Fibroblast of the aortic adventitia (primary cell): ENCODE data around the gene FAAP20. TPM values are rescaled to one million over a fixed set of nuclear protein-coding genes. Genes with fewer than 3 reads are reported as not detected.

Source experiments
- DNase-seq: peaks from one replicate; pipeline ENCODE4 v3.0.0-alpha.2; 2010; ENCODE audit warnings: low read depth
- H3K4me3 ChIP-seq: 2 replicates; pipeline ENCODE4 v1.5.1; 2011; ENCODE audit warnings: low read depth, mild to moderate bottlenecking, control low read depth, low read length, moderate library complexity
- total RNA-seq: library from RNA; depleted of rRNA; stranded (reverse); fragments of >200 nt; gene quantifications from 2 replicates; pipeline ENCODE4 v1.2.3, GENCODE V29; 2012; ENCODE audit warnings: low replicate concordance
- TF ChIP-seq, protein P1 (sequence below): IDR thresholded peaks from 2 replicates; pipeline ENCODE4 v1.5.1; 2011; ENCODE audit warnings: mild to moderate bottlenecking, low read length, control low read depth, inconsistent platforms; ENCODE audit not compliant: insufficient read depth

FAAP20 gene
- total RNA-seq, 1 donor: 23.2 TPM

DNA sequence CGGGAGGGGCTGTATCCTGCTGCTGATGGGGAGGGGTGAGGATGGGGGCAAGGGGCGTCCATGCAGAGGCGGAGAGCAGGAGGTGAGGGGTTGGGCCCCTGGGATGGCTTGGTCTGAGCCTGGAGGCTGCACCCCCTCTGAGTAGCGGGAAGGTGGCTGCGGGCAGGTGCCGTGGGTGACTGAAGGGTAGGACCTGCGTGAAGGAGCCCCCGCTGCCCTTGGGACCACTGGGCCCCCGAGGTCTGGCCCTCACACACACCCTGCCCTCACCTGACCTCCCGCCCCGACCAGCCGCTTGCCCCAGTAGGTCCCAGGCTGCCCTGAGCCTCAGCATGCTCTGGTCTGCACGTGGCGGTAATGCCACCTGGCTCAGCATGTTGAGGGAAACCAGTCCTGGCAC, 20.8 kb upstream of the FAAP20 start:
- no peak overlapping the region for H3K4me3 ChIP-seq
- DNase-seq: no peak
- TF ChIP-seq, protein P1, sequence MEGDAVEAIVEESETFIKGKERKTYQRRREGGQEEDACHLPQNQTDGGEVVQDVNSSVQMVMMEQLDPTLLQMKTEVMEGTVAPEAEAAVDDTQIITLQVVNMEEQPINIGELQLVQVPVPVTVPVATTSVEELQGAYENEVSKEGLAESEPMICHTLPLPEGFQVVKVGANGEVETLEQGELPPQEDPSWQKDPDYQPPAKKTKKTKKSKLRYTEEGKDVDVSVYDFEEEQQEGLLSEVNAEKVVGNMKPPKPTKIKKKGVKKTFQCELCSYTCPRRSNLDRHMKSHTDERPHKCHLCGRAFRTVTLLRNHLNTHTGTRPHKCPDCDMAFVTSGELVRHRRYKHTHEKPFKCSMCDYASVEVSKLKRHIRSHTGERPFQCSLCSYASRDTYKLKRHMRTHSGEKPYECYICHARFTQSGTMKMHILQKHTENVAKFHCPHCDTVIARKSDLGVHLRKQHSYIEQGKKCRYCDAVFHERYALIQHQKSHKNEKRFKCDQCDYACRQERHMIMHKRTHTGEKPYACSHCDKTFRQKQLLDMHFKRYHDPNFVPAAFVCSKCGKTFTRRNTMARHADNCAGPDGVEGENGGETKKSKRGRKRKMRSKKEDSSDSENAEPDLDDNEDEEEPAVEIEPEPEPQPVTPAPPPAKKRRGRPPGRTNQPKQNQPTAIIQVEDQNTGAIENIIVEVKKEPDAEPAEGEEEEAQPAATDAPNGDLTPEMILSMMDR: no peak

DNA sequence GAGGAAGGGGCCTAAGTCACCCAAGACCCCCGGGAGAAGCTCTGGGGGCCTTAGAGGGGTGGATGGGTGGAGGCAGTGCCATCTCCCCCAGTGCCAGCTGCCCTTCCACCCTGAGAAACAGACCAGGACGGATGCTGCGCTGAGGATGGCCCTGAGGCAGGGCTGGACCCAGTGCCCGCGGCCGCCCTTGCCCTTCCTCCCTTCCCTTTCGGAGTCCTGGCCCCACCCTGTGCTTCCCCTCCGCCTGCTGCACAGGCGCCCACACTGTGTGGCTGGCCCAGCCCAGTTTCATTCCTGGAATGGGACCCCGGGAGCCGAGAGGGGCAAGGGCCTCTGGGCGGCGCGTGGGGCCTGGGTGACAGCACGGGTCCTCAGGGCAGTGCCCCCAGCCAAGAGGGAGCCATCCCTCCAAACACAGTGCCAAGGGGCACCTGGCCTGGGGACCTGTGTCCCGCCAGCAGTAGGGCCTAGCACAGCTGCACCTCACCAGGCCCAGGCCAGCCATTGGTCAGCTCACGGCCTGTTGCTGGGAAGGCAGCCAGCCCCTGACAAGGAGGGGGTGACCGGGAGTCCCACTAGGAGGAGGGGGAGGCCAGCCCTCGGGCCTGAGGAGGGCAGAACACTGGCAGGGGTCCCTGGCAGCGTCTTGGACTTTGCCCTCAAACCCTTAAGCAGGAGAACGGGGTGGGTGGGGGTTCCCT, 20.1 kb upstream of the FAAP20 start:
- no peak for DNase-seq
- no peak overlapping the region for H3K4me3 ChIP-seq
- TF ChIP-seq, protein P1: no peak

DNA sequence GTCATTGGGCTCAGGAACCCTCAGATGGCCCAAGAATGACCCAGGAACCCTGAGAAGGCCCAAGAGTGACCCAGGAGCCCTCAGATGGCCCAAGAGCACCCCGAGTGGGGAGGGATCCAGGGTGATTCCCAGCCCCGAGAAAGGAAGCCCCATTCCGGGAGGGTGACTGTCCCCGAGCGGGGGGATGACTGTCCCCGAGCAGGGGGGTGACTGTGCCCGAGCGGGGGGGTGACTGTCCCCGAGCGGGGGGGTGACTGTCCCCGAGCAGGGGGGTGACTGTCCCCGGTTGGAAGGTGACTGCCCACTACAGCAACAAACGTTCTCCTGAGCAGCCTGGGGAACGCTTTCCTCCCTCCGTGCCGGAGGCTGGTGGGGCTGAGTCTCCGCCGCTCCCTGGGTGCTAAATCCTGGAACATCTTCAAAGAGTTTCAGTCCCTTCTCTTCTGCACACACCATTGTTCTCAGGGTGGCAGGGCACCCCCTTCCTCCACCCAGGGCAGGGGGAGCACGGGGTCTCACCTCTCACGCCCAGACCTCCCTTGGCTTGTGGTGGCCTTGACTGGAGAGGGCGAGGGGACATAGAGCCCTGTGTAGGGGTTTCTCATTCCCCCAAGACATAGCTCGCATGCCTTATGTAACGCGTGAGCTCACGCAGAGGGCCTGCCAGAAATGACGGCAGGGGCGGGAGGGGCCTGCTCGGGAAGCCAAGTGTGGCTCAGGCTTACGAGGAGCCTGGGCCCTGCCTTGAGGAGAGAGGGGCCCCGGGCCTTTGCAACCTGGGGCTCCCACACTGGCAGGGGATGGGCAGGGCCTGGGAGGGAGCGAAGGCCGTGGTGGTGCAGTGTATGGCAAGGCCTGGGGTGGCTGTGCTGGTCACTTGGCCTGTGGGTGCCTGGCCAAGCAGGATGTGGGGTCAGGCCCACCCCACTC, 19.3 kb upstream of the FAAP20 start:
- TF ChIP-seq, protein P1: no peak
- DNase-seq: peak; percentile 93
- peak overlapping the region; percentile 51 for H3K4me3 ChIP-seq

DNA sequence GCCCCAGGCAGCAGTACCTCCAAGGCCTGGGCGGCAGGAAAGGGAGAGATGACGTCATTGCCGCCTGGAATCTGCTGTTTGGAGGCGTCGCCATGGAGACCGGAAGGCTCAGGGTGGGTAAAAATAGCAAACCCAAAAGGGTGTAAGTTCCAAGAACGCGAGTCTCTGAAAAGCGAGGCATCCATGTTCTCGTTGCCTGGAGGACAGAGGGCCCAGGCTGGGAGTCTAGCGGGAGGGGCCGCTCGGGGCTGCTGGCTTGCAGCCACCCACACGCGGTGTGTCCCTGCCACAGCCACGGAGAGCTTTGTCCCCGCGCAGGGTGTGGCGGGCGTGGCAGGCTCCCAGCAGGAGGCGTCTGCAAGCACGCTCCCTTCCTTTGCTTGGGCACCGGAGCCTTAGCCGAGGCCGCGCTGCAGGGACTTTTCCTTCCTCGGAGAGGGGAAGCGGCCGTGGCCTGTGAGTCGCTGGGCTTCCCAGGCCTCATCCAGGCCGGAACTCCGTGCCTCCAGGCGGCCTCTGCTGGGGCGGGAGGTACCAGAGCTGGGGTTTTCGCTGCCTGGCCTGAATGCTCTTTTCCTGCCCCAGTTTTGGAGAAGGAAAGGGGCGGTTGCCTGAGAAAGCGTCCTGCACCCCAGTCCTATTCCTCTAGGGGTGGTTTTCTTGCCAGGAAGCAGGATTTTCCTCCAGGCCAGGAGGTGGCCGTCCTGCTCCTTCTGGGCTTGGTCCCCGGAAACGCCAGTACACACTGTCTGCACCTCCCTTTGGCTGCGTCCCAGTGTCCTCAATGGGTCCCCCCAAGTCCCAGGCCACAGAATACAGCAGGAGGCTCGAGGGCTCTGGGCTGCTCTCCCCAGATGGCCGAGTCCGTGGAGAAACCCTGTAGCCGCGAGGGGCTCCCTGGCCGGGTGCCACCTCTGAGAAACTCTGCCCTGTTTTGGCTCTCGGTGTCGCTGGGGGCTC, 18.2 kb upstream of the FAAP20 start:
- TF ChIP-seq, protein P1: peak; percentile 34
- peak overlapping the region; percentile 48 for H3K4me3 ChIP-seq
- DNase-seq: peak; percentile 98

DNA sequence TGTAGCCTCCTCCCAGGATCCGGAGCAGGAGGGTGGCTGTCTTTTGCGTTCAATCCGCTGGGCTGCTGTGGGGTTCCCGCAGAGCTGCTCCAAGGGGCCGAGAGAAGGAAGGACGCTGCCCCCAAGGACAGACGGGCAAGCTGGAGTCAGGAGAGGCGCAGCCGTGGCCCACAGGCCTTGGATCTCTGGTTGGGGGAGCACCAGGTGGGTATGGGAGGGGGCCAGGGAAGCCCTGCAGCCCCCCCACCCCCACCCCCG, 17.6 kb upstream of the FAAP20 start:
- no peak for DNase-seq
- H3K4me3 ChIP-seq: peak overlapping the region; percentile 51
- TF ChIP-seq, protein P1: no peak

DNA sequence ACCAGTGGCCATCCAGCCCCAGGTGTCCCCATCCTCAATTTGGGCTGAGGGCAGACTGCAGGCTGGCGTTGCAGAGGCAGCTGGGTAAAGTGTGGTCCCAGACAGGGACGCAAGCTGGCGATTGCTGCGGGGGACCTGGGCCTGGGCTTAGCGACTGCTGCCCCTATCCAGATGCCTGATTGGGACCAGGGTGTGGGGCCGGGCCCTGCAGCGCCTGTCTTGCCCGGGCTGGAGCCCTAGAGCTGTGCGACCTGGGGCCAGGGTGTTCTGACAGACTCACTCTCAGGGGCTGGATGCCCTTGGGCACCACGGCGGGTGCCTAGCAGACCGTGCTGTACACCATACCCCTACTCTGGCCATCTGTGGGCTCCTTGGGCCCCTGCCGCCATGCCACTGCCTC, 16.2 kb upstream of the FAAP20 start:
- H3K4me3 ChIP-seq: no peak overlapping the region
- DNase-seq: no peak
- TF ChIP-seq, protein P1: no peak
